SK-N-MC (cell line): ENCODE measurements around the gene NINJ2.

Experiments
- DNase-seq: peaks from one replicate; pipeline ENCODE4 v3.0.0-alpha.2; 2011; ENCODE audit warnings: low read depth, low spot score
- H3K27ac ChIP-seq: fragments of 200-600 bp; sonication (generic); 2 replicates; pipeline ENCODE4 v1.5.1; 2016; ENCODE audit warnings: mixed run types
- H3K36me3 ChIP-seq: fragments of 200-600 bp; sonication (generic); 2 replicates; pipeline ENCODE4 v1.6.1; 2017; ENCODE audit warnings: antibody characterized with exemption, low read length, mixed read lengths; ENCODE audit not compliant: insufficient read depth
- H3K4me3 ChIP-seq: fragments of 200-600 bp; sonication (generic); 2 replicates; pipeline ENCODE4 v1.5.1; 2016
- H3K9ac ChIP-seq: fragments of 200-600 bp; sonication (generic); 2 replicates; pipeline ENCODE4 v1.8.0; 2017; ENCODE audit warnings: mixed run types, mixed read lengths; ENCODE audit not compliant: insufficient read length
- H3K9me3 ChIP-seq: fragments of 200-600 bp; sonication (generic); 2 replicates; pipeline ENCODE4 v1.6.1; 2017; ENCODE audit warnings: low read depth, mild to moderate bottlenecking, antibody characterized with exemption, low read length, moderate library complexity, mixed read lengths
- EZH2 ChIP-seq: fragments of 200-600 bp; sonication (generic); IDR thresholded peaks from one replicate; pipeline ENCODE4 v1.6.1; 2017; ENCODE audit warnings: antibody characterized with exemption
- FOXP2 ChIP-seq: optimal IDR thresholded peaks from 2 replicates; pipeline ENCODE3; 2011; ENCODE audit warnings: mild to moderate bottlenecking, moderate library complexity; ENCODE audit not compliant: insufficient read depth; ENCODE audit errors: extremely low read length, control extremely low read depth
- POLR2AphosphoS5 ChIP-seq: IDR thresholded peaks from 2 replicates; pipeline ENCODE4 v1.6.1; 2012; ENCODE audit warnings: mild to moderate bottlenecking, low read depth, low read length, borderline replicate concordance

NINJ2 gene

DNA sequence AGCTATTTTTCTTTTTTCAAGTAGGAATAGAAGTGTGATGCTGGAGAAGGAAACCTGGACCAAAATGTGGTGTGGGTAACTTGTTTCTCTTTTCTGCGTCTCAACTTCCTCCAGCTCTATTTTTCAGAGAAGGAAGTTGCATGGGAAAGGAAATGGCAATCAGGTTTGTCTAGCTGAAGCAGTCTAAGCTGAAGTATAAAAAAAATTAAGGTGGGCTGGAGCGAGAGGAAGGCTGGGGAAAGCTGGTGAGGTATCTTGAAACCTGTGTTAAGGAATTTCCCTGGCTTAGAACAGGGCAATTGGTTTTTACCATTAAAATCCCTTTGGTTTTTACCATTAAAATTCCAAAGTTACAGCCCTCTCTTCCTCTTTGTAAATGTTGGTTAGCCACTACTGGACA is 34.2 kb upstream of the NINJ2 start:
- no peak for DNase-seq
- Histone ChIP-seq H3K36me3 (no peaks in the 10 kb centered on the region), H3K27ac (no peak overlapping the region), H3K9me3 (no peaks in the 10 kb centered on the region), H3K9ac (no peak overlapping the region), H3K4me3 (no peak overlapping the region)
- TF ChIP-seq EZH2 (no peak), POLR2AphosphoS5 (no peak), FOXP2 (no peak)

DNA sequence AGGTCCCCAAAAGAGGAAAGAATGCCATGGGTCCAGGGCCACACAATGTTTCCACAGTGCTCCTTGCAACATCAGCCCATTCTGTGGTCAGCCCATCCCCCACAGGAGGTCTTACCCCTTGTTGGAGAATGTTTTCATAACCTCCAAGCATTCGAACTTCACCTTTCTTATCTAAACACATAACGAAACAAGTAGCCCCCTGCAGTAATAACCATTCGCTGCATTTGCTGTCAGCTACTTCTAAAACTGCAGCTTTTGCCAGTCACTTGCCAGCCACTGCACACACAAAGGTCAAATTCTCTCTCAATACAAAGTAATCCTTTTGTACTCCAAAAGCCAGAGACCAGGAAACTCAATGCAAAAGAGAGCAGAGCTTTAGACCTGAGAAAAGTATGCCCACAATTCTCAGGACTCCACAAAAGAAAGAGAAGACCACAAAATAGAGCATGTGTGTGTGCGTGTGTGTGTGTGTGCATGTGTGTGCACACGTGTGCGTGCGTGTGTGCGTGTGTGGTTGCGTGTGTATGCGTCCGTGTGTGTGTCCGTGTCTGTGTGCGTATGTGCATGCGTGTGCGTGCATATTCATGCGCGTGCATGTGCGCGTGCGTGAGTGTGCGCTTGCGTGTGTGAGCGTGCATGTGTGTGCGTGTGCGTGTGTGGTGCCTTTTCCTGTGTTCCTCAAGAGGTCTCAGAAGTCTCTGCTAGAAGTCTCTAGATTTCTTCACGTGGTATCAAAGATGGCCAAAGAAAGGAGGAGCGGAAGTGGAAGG is 31.7 kb upstream of the NINJ2 start:
- TF ChIP-seq FOXP2, result no peak
- TF ChIP-seq POLR2AphosphoS5, result no peak
- no peak for TF ChIP-seq EZH2
- H3K27ac ChIP-seq, result no peak overlapping the region
- no peaks in the 10 kb centered on the region for H3K36me3 ChIP-seq
- no peaks in the 10 kb centered on the region for H3K9me3 ChIP-seq
- H3K9ac ChIP-seq, result no peak overlapping the region
- no peak overlapping the region for H3K4me3 ChIP-seq
- no peak for DNase-seq

- H3K4me3 ChIP-seq, result no peak overlapping the region
- no peaks in the 10 kb centered on the region for H3K9me3 ChIP-seq
- H3K27ac ChIP-seq, result no peak overlapping the region
- DNase-seq, result no peak
- H3K9ac ChIP-seq, result no peak overlapping the region
- no peak for TF ChIP-seq EZH2
- no peak for TF ChIP-seq POLR2AphosphoS5
- no peak for TF ChIP-seq FOXP2
- no peaks in the 10 kb centered on the region for H3K36me3 ChIP-seq
These were observed 30.8 kb upstream of the NINJ2 start for GRCh38 chr12:693934-694533.

DNA sequence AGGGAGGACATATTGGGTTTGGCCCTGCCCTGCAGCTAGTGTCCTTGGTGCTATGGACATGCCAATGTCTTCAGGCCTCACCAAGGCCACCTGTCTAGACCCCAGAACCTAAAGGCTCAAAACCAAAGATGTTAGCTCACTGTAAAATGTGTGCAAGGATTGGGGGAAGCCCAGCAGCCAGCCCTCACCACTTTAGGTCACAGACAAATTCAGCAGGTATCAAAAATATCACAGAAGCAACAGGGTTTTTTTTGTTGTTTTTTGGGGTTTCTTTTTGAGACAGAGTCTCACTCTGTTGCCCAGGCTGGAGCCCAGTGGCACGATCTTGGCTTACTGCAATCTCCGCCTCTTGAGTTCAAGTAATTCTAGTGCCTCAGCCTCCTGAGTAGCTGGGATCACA is 29.0 kb upstream of the NINJ2 start:
- H3K27ac ChIP-seq, result no peak overlapping the region
- H3K9ac ChIP-seq, result no peak overlapping the region

GRCh38 chr12:690466-690865 is 27.2 kb upstream of the NINJ2 start:
- no peak for DNase-seq
- TF ChIP-seq EZH2 (no peak), POLR2AphosphoS5 (no peak), FOXP2 (no peak)

More for the DNA sequence above, 29.0 kb upstream of the NINJ2 start:
- no peaks in the 10 kb centered on the region for H3K9me3 ChIP-seq
- no peak overlapping the region for H3K4me3 ChIP-seq
- DNase-seq, result no peak
- no peak for TF ChIP-seq POLR2AphosphoS5
- no peak for TF ChIP-seq FOXP2
- H3K36me3 ChIP-seq, result no peaks in the 10 kb centered on the region

GRCh38 chr12:685388-685787 is 22.1 kb upstream of the NINJ2 start:
- H3K4me3 ChIP-seq, result no peak overlapping the region
- TF ChIP-seq FOXP2, result no peak
- TF ChIP-seq POLR2AphosphoS5, result no peak
- no peak for TF ChIP-seq EZH2
- no peak overlapping the region for H3K9ac ChIP-seq
- DNase-seq, result no peak
- H3K27ac ChIP-seq, result no peak overlapping the region
- H3K9me3 ChIP-seq, result no peaks in the 10 kb centered on the region
- no peaks in the 10 kb centered on the region for H3K36me3 ChIP-seq

More at GRCh38 chr12:690466-690865, 27.2 kb upstream of the NINJ2 start:
- Histone ChIP-seq H3K4me3 (no peak overlapping the region), H3K9me3 (no peaks in the 10 kb centered on the region), H3K9ac (no peak overlapping the region), H3K36me3 (no peaks in the 10 kb centered on the region), H3K27ac (no peak overlapping the region)

GRCh38 chr12:684416-684815 is 21.2 kb upstream of the NINJ2 start:
- H3K27ac ChIP-seq, result no peak overlapping the region

GRCh38 chr12:681568-682256 is 18.5 kb upstream of the NINJ2 start:
- Histone ChIP-seq H3K36me3 (no peaks in the 10 kb centered on the region), H3K9me3 (no peaks in the 10 kb centered on the region), H3K9ac (no peak overlapping the region), H3K27ac (no peak overlapping the region), H3K4me3 (no peak overlapping the region)
- DNase-seq, result no peak
- no peak for TF ChIP-seq EZH2
- TF ChIP-seq POLR2AphosphoS5, result no peak
- no peak for TF ChIP-seq FOXP2

More at GRCh38 chr12:684416-684815, 21.2 kb upstream of the NINJ2 start:
- Histone ChIP-seq H3K9ac (no peak overlapping the region), H3K36me3 (no peaks in the 10 kb centered on the region), H3K4me3 (no peak overlapping the region), H3K9me3 (no peaks in the 10 kb centered on the region)
- DNase-seq, result no peak
- TF ChIP-seq EZH2 (no peak), FOXP2 (no peak), POLR2AphosphoS5 (no peak)
